HEK293 (cell line): ENCODE measurements around the gene CST6.
A peak's percentile ranks its signal among the peaks of the same experiment; 100 is the strongest.

Experiments used
- CTCF ChIA-PET: fragments of 350-600 bp; formaldehyde crosslinking; extraction: SDS; loops from one replicate; lab custom pipeline; 2021; ENCODE audit warnings: antibody characterized with exemption; lab: Yijun Ruan, JAX
- POLR2A ChIA-PET: fragments of 300-600 bp; formaldehyde crosslinking; extraction: SDS; loops from one replicate; lab custom pipeline; 2020; ENCODE audit warnings: antibody characterized with exemption, inconsistent platforms; lab: Yijun Ruan, JAX
- H3K27ac ChIP-seq: fragments of 200-500 bp; sonication (Bioruptor generic); 2 replicates; pipeline ENCODE4 v1.5.1; 2014; ENCODE audit warnings: low read depth, low read length, control low read depth, inconsistent platforms; ENCODE audit errors: extremely low read depth
- H3K36me3 ChIP-seq, 2 experiments: fragments of 200-500 bp in 1 of 2; sonication (Bioruptor generic) in 1 of 2; 1 replicate in 1 of 2; 2 replicates in 1 of 2; pipeline ENCODE4 v1.5.1; 2014 to 2017; ENCODE audit warnings: inconsistent platforms in 2 of 2, low read length in 2 of 2; ENCODE audit not compliant: control insufficient read depth in 2 of 2, insufficient read depth in 1 of 2
- H3K4me1 ChIP-seq: fragments of 200-500 bp; sonication (Bioruptor generic); 2 replicates; pipeline ENCODE4 v1.5.1; 2014; ENCODE audit warnings: mild to moderate bottlenecking, low read length, inconsistent platforms; ENCODE audit not compliant: control insufficient read depth, insufficient read depth
- H3K4me3 ChIP-seq: 2 replicates; pipeline ENCODE4 v1.5.1; 2011; ENCODE audit warnings: low read depth, mild to moderate bottlenecking, control low read depth, low read length, moderate library complexity
- H3K9me3 ChIP-seq: fragments of 200-500 bp; sonication (Bioruptor generic); 2 replicates; pipeline ENCODE4 v1.5.1; 2014; ENCODE audit warnings: low read depth, low read length, inconsistent platforms; ENCODE audit not compliant: control insufficient read depth, insufficient read depth
- AEBP2 ChIP-seq: fragments of 450-650 bp; formaldehyde crosslinking; IDR thresholded peaks from 2 replicates; pipeline ENCODE4 v1.5.1; 2016; ENCODE audit warnings: missing biosample characterization, missing genetic modification characterization, borderline replicate concordance
- BCL11A ChIP-seq: fragments of 450-650 bp; formaldehyde crosslinking; IDR thresholded peaks from 2 replicates; pipeline ENCODE4 v1.5.1; 2016; ENCODE audit warnings: low read depth, missing biosample characterization, missing genetic modification characterization
- ELK4 ChIP-seq: IDR thresholded peaks from 2 replicates; pipeline ENCODE4 v1.6.1; 2011; ENCODE audit warnings: mild to moderate bottlenecking, low read depth, low read length, borderline replicate concordance
- GLI2 ChIP-seq: fragments of 450-650 bp; formaldehyde crosslinking; IDR thresholded peaks from 2 replicates; pipeline ENCODE4; 2017; ENCODE audit warnings: missing biosample characterization, missing genetic modification characterization, low read depth, borderline replicate concordance
- IKZF3 ChIP-seq: fragments of 450-650 bp; IDR thresholded peaks from 2 replicates; pipeline ENCODE4 v1.5.0; 2018; ENCODE audit warnings: missing biosample characterization, mild to moderate bottlenecking, missing genetic modification characterization, moderate library complexity
- REPIN1 ChIP-seq: fragments of 450-650 bp; formaldehyde crosslinking; IDR thresholded peaks from 2 replicates; pipeline ENCODE4 v1.5.1; 2017; ENCODE audit warnings: missing biosample characterization, missing genetic modification characterization, low read depth
- REST ChIP-seq: fragments of 450-650 bp; formaldehyde crosslinking; IDR thresholded peaks from 2 replicates; pipeline ENCODE4 v1.5.1; 2016; ENCODE audit warnings: missing biosample characterization, missing genetic modification characterization
- SALL2 ChIP-seq: fragments of 450-650 bp; formaldehyde crosslinking; IDR thresholded peaks from 2 replicates; pipeline ENCODE4 v1.5.0; 2017; ENCODE audit warnings: missing biosample characterization, mild to moderate bottlenecking, missing genetic modification characterization, borderline replicate concordance
- ZBTB1 ChIP-seq: fragments of 450-650 bp; formaldehyde crosslinking; IDR thresholded peaks from 2 replicates; pipeline ENCODE4 v1.5.1; 2016; ENCODE audit warnings: missing biosample characterization, missing genetic modification characterization
- ZBTB10 ChIP-seq: fragments of 450-650 bp; formaldehyde crosslinking; IDR thresholded peaks from 2 replicates; pipeline ENCODE4 v1.5.1; 2016; ENCODE audit warnings: missing biosample characterization, missing genetic modification characterization
- ZIC2 ChIP-seq: fragments of 450-650 bp; formaldehyde crosslinking; IDR thresholded peaks from 2 replicates; pipeline ENCODE4 v1.5.1; 2016; ENCODE audit warnings: missing biosample characterization, missing genetic modification characterization
- ZNF184 ChIP-seq: fragments of 450-650 bp; IDR thresholded peaks from 2 replicates; pipeline ENCODE4 v1.5.1; 2018; ENCODE audit warnings: missing biosample characterization, mild to moderate bottlenecking, missing genetic modification characterization
- ZNF24 ChIP-seq: fragments of 450-650 bp; formaldehyde crosslinking; IDR thresholded peaks from 2 replicates; pipeline ENCODE4 v1.5.1; 2016; ENCODE audit warnings: missing biosample characterization, missing genetic modification characterization
- ZNF398 ChIP-seq: fragments of 450-650 bp; formaldehyde crosslinking; IDR thresholded peaks from 2 replicates; pipeline ENCODE4 v1.5.1; 2017; ENCODE audit warnings: missing biosample characterization, missing genetic modification characterization
- ZNF548 ChIP-seq: fragments of 450-650 bp; formaldehyde crosslinking; IDR thresholded peaks from 2 replicates; pipeline ENCODE4 v1.5.1; 2016; ENCODE audit warnings: missing biosample characterization, missing genetic modification characterization

The CST6 gene

GRCh38 chr11:66012371-66012945, 650 bp downstream of the CST6 start:
- POLR2A ChIA-PET, result interaction anchor here (1.0 to 1.2 kb wide), 2 partner anchors 10 kb away, joined by 3 to 4 read pairs; partner anchors contain the start of genes BANF1 and EIF1AD
- Histone ChIP-seq H3K9me3 (no peaks in the 10 kb centered on the region), H3K4me3 (no peak overlapping the region), H3K4me1 (no peaks in the 10 kb centered on the region), H3K27ac (no peak overlapping the region), H3K36me3 (no peaks in the 10 kb centered on the region)
- TF ChIP-seq ZIC2 (tag by site-specific recombination), result 0 out of 2 replicates have a peak, but pooled peaks have one; percentile 13
- TF ChIP-seq GLI2, result no peak
- CTCF ChIA-PET, result interaction anchor here (0.7 to 2.0 kb wide), 3 partner anchors 10 to 233 kb away, joined by 3 to 9 read pairs (median 5); no protein-coding TSS in a partner anchor

GRCh38 chr11:66012946-66013761, 1.3 kb downstream of the CST6 start:
- ChIA-PET POLR2A (interaction anchor here (1.0 to 1.2 kb wide), 2 partner anchors 9 to 11 kb away, joined by 3 to 4 read pairs; partner anchors contain the start of genes BANF1 and EIF1AD), CTCF (interaction anchor here (0.7 to 2.0 kb wide), 3 partner anchors 9 to 234 kb away, joined by 3 to 9 read pairs (median 5); no protein-coding TSS in a partner anchor)
- Histone ChIP-seq H3K9me3 (no peaks in the 10 kb centered on the region), H3K27ac (no peak overlapping the region), H3K36me3 (no peaks in the 10 kb centered on the region), H3K4me1 (no peaks in the 10 kb centered on the region), H3K4me3 (no peak overlapping the region)
- TF ChIP-seq ZNF24 (no peak), REST (tag by site-specific recombination) (peak; percentile 84)

- H3K4me3 ChIP-seq, result no peak overlapping the region
- ChIA-PET CTCF (interaction anchor here (2.0 kb wide), 1 partner anchor 9 kb away, joined by 9 read pairs; no protein-coding TSS in a partner anchor), POLR2A (interaction anchor here (1.2 kb wide), 1 partner anchor 8 kb away, joined by 4 read pairs; no protein-coding TSS in a partner anchor)
- H3K4me1 ChIP-seq, result no peaks in the 10 kb centered on the region
- no peak overlapping the region for H3K27ac ChIP-seq
- H3K36me3 ChIP-seq, result no peaks in the 10 kb centered on the region
- no peaks in the 10 kb centered on the region for H3K9me3 ChIP-seq
- no peak for TF ChIP-seq ZNF24
- TF ChIP-seq ZBTB10 (tag by site-specific recombination), result no peak
- no peak for TF ChIP-seq ELK4
- no peak for TF ChIP-seq ZNF548 (tag by site-specific recombination)
- no peak for TF ChIP-seq REPIN1 (tag by site-specific recombination)
- no peak for TF ChIP-seq AEBP2 (tag by site-specific recombination)
- no peak for TF ChIP-seq ZBTB1
- TF ChIP-seq SALL2 (tag by site-specific recombination), result no peak
- no peak for TF ChIP-seq BCL11A (tag by site-specific recombination)
- TF ChIP-seq ZNF398 (tag by site-specific recombination), result no peak
- no peak for TF ChIP-seq ZNF184 (tag by site-specific recombination)
- TF ChIP-seq IKZF3 (tag by site-specific recombination), result no peak
These were observed 1.9 kb downstream of the CST6 start for GRCh38 chr11:66013762-66014100.
